Gastroesophageal sphincter (tissue), 3 donors: ENCODE results near the gene E2F1.

Experiments
- CTCF ChIP-seq, 4 experiments: fragments of 200-600 bp in 2 of 4; fragments of 450-650 bp in 2 of 4; sonication (generic) in 1 of 4; IDR thresholded peaks; one replicate each; pipeline ENCODE4 v1.5.1; 2017 to 2019; ENCODE audit warnings: antibody characterized with exemption in 4 of 4, mild to moderate bottlenecking in 2 of 4, moderate library complexity in 2 of 4
- EP300 ChIP-seq: sonication (generic); formaldehyde crosslinking; IDR thresholded peaks from one replicate; pipeline ENCODE4 v1.6.1; 2017; ENCODE audit warnings: antibody characterized with exemption, mild to moderate bottlenecking
- POLR2AphosphoS5 ChIP-seq: sonication (generic); formaldehyde crosslinking; IDR thresholded peaks from one replicate; pipeline ENCODE4 v1.6.1; 2017; ENCODE audit warnings: antibody characterized with exemption

- TF ChIP-seq CTCF (IDR thresholded peaks at IDR 0.05): no peak
- no peak for TF ChIP-seq EP300
- no peak for TF ChIP-seq POLR2AphosphoS5
These were observed 50.8 kb downstream of the E2F1 start for GRCh38 chr20:33635341-33635740.
